GM12872 (cell line): ENCODE results near the gene DSP.

Source experiments
- CTCF ChIP-seq: IDR thresholded peaks from 3 replicates; pipeline ENCODE4 v1.5.1; 2011; ENCODE audit warnings: low read depth, mild to moderate bottlenecking, low read length, moderate library complexity; ENCODE audit not compliant: insufficient read depth

Gene DSP

GRCh38 chr6:7578516-7578915 is 37.0 kb downstream of the DSP start:
- TF ChIP-seq CTCF = no peak

GRCh38 chr6:7578931-7579330 is 37.5 kb downstream of the DSP start:
- no peak for TF ChIP-seq CTCF

- no peak for TF ChIP-seq CTCF
Observed at GRCh38 chr6:7579851-7580250, 38.4 kb downstream of the DSP start.

GRCh38 chr6:7580537-7580926 is 39.1 kb downstream of the DSP start:
- no peak for TF ChIP-seq CTCF

GRCh38 chr6:7580927-7581618 is 39.6 kb downstream of the DSP start:
- no peak for TF ChIP-seq CTCF

- TF ChIP-seq CTCF = no peak
Observed at GRCh38 chr6:7585287-7585930, 43.9 kb downstream of the DSP start.

- no peak for TF ChIP-seq CTCF
Observed at GRCh38 chr6:7587631-7588100, 46.2 kb downstream of the DSP start.
